Endothelial cell of umbilical vein (primary cell): ENCODE data around the gene MCUR1. TPM values are rescaled to one million over a fixed set of nuclear protein-coding genes. Genes with fewer than 3 reads are reported as not detected.

Experiments used
- BruUV-seq: library from RNA; stranded (reverse); fragments of 400-500 nt; replicated peaks from 2 replicates; lab custom pipeline; 2021; lab: Mats Ljungman, UMichigan
- CTCF ChIA-PET: fragments of 300-600, 350-600 bp; sonication (Branson Sonifier 250); formaldehyde crosslinking; loops from one replicate; lab custom pipeline; 2021; ENCODE audit warnings: antibody characterized with exemption, inconsistent platforms; lab: Charles Lee
- POLR2A ChIA-PET: fragments of 300-600, 350-600 bp; sonication (Branson Sonifier 250); formaldehyde crosslinking; loops from one replicate; lab custom pipeline; 2021; ENCODE audit warnings: antibody characterized with exemption, inconsistent platforms; lab: Charles Lee
- DNase-seq: peaks from one replicate; pipeline ENCODE4 v3.0.0-alpha.2; 2011; ENCODE audit warnings: low read depth, low spot score
- FAIRE-seq: peaks from 2 replicates; lab custom pipeline; 2011; peaks lifted over from hg19 to GRCh38; lab: Jason Lieb, UNC
- H2AFZ ChIP-seq: 2 replicates; pipeline ENCODE4 v1.6.0; 2012; ENCODE audit warnings: low read depth, low read length, control low read depth, inconsistent platforms
- H3K27ac ChIP-seq: 2 replicates; pipeline ENCODE4 v1.5.1; 2011; ENCODE audit warnings: low read depth, mild to moderate bottlenecking, control low read depth, low read length, moderate library complexity; ENCODE audit not compliant: insufficient read depth
- H3K27me3 ChIP-seq, 2 experiments: 2 replicates each; pipeline versions ENCODE4 v1.6.0 to v1.6.1; 2011; ENCODE audit warnings: low read length in 2 of 2, mixed read lengths in 1 of 2; ENCODE audit not compliant: control insufficient read depth in 2 of 2, insufficient read depth in 2 of 2
- H3K36me3 ChIP-seq, 2 experiments: 2 replicates in 1 of 2; 3 replicates in 1 of 2; pipeline ENCODE4 v1.5.1; 2011; ENCODE audit warnings: low read length in 2 of 2, mild to moderate bottlenecking in 1 of 2, moderate library complexity in 1 of 2; ENCODE audit not compliant: control insufficient read depth in 2 of 2, insufficient read depth in 2 of 2; ENCODE audit errors: extremely low read depth in 1 of 2
- H3K4me1 ChIP-seq: 3 replicates; pipeline ENCODE4 v1.5.1; 2011; ENCODE audit warnings: mild to moderate bottlenecking, low read length; ENCODE audit not compliant: control insufficient read depth, insufficient read depth; ENCODE audit errors: extremely low read depth
- H3K4me2 ChIP-seq: 2 replicates; pipeline ENCODE4 v1.6.1; 2011; ENCODE audit warnings: low read length, control low read depth, mixed read lengths; ENCODE audit not compliant: insufficient read depth
- H3K4me3 ChIP-seq, 3 experiments: fragments of 200-600 bp in 1 of 3; sonication (generic), shearing (Covaris generic) in 1 of 3; replicated peaks in 1 of 3; 2 replicates each; pipeline ENCODE4 v1.5.1; 2011 to 2016; ENCODE audit warnings: control low read depth in 3 of 3, low read length in 3 of 3, mild to moderate bottlenecking in 2 of 3, inconsistent platforms in 1 of 3, low read depth in 1 of 3, moderate library complexity in 1 of 3; ENCODE audit not compliant: insufficient read depth in 1 of 3
- H3K79me2 ChIP-seq: 2 replicates; pipeline ENCODE4 v1.6.0; 2012; ENCODE audit warnings: low read length, inconsistent platforms; ENCODE audit not compliant: control insufficient read depth, insufficient read depth
- H3K9ac ChIP-seq: replicated peaks from 2 replicates; pipeline ENCODE3; 2011; ENCODE audit warnings: low read length, control low read depth; ENCODE audit not compliant: insufficient read depth; ENCODE audit errors: extremely low read depth
- H3K9me1 ChIP-seq: replicated peaks from 3 replicates; pipeline ENCODE4 v1.6.0; 2011; ENCODE audit warnings: mild to moderate bottlenecking, low read length; ENCODE audit not compliant: control insufficient read depth, insufficient read depth; ENCODE audit errors: extremely low read depth
- H3K9me3 ChIP-seq: replicated peaks from 2 replicates; pipeline ENCODE4 v1.5.1; 2012; ENCODE audit warnings: low read length, inconsistent platforms; ENCODE audit not compliant: control insufficient read depth, insufficient read depth
- H4K20me1 ChIP-seq: replicated peaks from 2 replicates; pipeline ENCODE3; 2011; ENCODE audit warnings: mild to moderate bottlenecking, low read length; ENCODE audit not compliant: control insufficient read depth, insufficient read depth; ENCODE audit errors: extremely low read depth
- CTCF ChIP-seq, 2 donors: IDR thresholded peaks; 1 replicate in 1 of 2; 2 replicates in 1 of 2; pipeline ENCODE4 v1.5.1; 2011; ENCODE audit warnings: low read length in 2 of 2, mild to moderate bottlenecking in 2 of 2, moderate library complexity in 2 of 2, control low read depth in 1 of 2, inconsistent platforms in 1 of 2, low read depth in 1 of 2; ENCODE audit not compliant: insufficient read depth in 1 of 2; ENCODE audit errors: extremely low read depth in 1 of 2
- EZH2 ChIP-seq: IDR thresholded peaks from 2 replicates; pipeline ENCODE4 v1.6.1; 2012; ENCODE audit warnings: borderline replicate concordance, low read depth, mild to moderate bottlenecking, moderate library complexity, low read length, inconsistent platforms; ENCODE audit not compliant: severe bottlenecking
- JUN ChIP-seq: IDR thresholded peaks from 2 replicates; pipeline ENCODE4 v1.6.1; 2011; ENCODE audit warnings: borderline replicate concordance, low read depth; ENCODE audit not compliant: insufficient read length, insufficient read depth
- MYC ChIP-seq: IDR thresholded peaks from one replicate; pipeline ENCODE4 v1.6.1; 2011; ENCODE audit warnings: mild to moderate bottlenecking, low read depth, low read length
- dilution Hi-C: fragments of 300-500 bp; cut with MboI; formaldehyde crosslinking; loops from one replicate; pipeline ENCODE4 v1.15.0; 2019; ENCODE audit warnings: low sequenced_read_pairs; ENCODE audit not compliant: extremely low pct_ligation_motif_present
- intact Hi-C: fragments of 100-400 bp; cut with micrococcal nuclease; formaldehyde crosslinking; loops from one replicate; pipeline ENCODE4 v1.10.0; 2022
- polyA plus RNA-seq, 4 experiments: library from polyadenylated mRNA; depleted of rRNA in 3 of 4; stranded (reverse) in 3 of 4; unstranded in 1 of 4; fragments of >200 nt; gene quantifications; 2 replicates each; pipeline versions ENCODE4 v1.2.1 to v1.2.3, GENCODE V29; 2011 to 2012; ENCODE audit warnings: missing spikeins in 1 of 4
- total RNA-seq: library from RNA; stranded (reverse); gene quantifications from 2 replicates; pipeline ENCODE4 v1.2.3, GENCODE V29; 2021

MCUR1 gene
- total and polyA plus RNA-seq, 2 donors (not counting 3 experiments of a cell fraction or from before 2014, with no cell fraction given): 6.2 to 21.2 TPM

- no peak overlapping the region for H3K9ac ChIP-seq
- CTCF ChIA-PET: interaction anchor here (1.6 to 1.7 kb wide), 2 partner anchors 11 to 14 kb away, joined by 3 to 6 read pairs; no protein-coding TSS in a partner anchor
- peaks cover 10% of the 10 kb centered on the region for H3K4me1 ChIP-seq
- H3K9me1 ChIP-seq: no peaks in the 10 kb centered on the region
- TF ChIP-seq CTCF (IDR thresholded peaks at IDR 0.05; ENCODE audit: extremely low read depth in 1 of 2, insufficient read depth in 1 of 2, low read depth in 1 of 2, low read length in 2 of 2) (no peak), MYC (no peak), EZH2 (no peak), JUN (no peak)
- H2AFZ ChIP-seq: no peak overlapping the region
- H3K4me2 ChIP-seq: no peak overlapping the region
- no peak overlapping the region for H3K4me3 ChIP-seq
- no peaks in the 10 kb centered on the region for H4K20me1 ChIP-seq
- no peak for DNase-seq
- H3K9me3 ChIP-seq: no peaks in the 10 kb centered on the region
- no peaks in the 10 kb centered on the region for H3K27me3 ChIP-seq
- intact Hi-C loops: loop anchor here (10.0 kb wide), 1 partner anchor 222 kb away; the partner anchor contains the start of gene SIRT5
- dilution Hi-C loops: no loop called here
- no TSS peak for BruUV-seq
- H3K36me3 ChIP-seq: peaks cover 2 to 6% of the 10 kb centered on the region in 2 experiments
- no peak for FAIRE-seq
- H3K79me2 ChIP-seq: no peaks in the 10 kb centered on the region
- POLR2A ChIA-PET: no interaction called here
- H3K27ac ChIP-seq: no peak overlapping the region
Observed at GRCh38 chr6:13796781-13797180, 17.6 kb downstream of the MCUR1 start.
